GM12874 (cell line): ENCODE results near the gene AQP6.

Experiments used
- CTCF ChIP-seq: IDR thresholded peaks from 2 replicates; pipeline ENCODE4 v1.5.1; 2011; ENCODE audit warnings: low read depth, mild to moderate bottlenecking, control low read depth, low read length, moderate library complexity; ENCODE audit not compliant: insufficient read depth

AQP6 gene

GRCh38 chr12:49978125-49978524 is 5.4 kb downstream of the AQP6 start:
- TF ChIP-seq CTCF = no peak

- no peak for TF ChIP-seq CTCF
Observed at GRCh38 chr12:49979016-49979586, 6.4 kb downstream of the AQP6 start.

- TF ChIP-seq CTCF = no peak
Observed at GRCh38 chr12:49979791-49980190, 7.0 kb downstream of the AQP6 start.

GRCh38 chr12:49980501-49981349 is 8.0 kb downstream of the AQP6 start:
- no peak for TF ChIP-seq CTCF

GRCh38 chr12:49982246-49983087 is 9.7 kb downstream of the AQP6 start:
- no peak for TF ChIP-seq CTCF

GRCh38 chr12:49983892-49984291 is 11.1 kb downstream of the AQP6 start:
- no peak for TF ChIP-seq CTCF
